OCI-LY3 (cell line): ENCODE results near the gene PLD6.

Experiments used
- CTCF ChIP-seq: fragments of 200-600, 300-600 bp; sonication (generic); IDR thresholded peaks from 2 replicates; pipeline ENCODE4 v1.5.1; 2014; ENCODE audit warnings: antibody characterized with exemption, low read length, low read depth
- EZH2phosphoT487 ChIP-seq: fragments of 200-600 bp; shearing (Covaris generic); IDR thresholded peaks from 2 replicates; pipeline ENCODE4 v1.6.1; 2018; ENCODE audit warnings: antibody characterized with exemption, mixed run types, low read depth

GRCh38 chr17:17181666-17182597 lies 24.2 kb downstream of the PLD6 start:
- no peak for TF ChIP-seq CTCF
- TF ChIP-seq EZH2phosphoT487: no peak
